ENCODE results near the gene SRRM1.

Gene SRRM1

GRCh38 chr1:24707687-24708086 lies 64.6 kb downstream of the SRRM1 start:
- Histone ChIP-seq H3K9ac (no peak overlapping the region), H4K20me1 (ENCODE audit: insufficient read depth) (no peaks in the 10 kb centered on the region), H3K27me3 (ENCODE audit: insufficient read depth, low read depth) (no peaks in the 10 kb centered on the region), H3K4me2 (no peak overlapping the region), H3K27ac (no peak overlapping the region), H3K36me3 (ENCODE audit: insufficient read depth) (no peaks in the 10 kb centered on the region), H3K4me1 (ENCODE audit: low read depth, poor library complexity, severe bottlenecking) (peaks cover 49% of the 10 kb centered on the region), H2AFZ (ENCODE audit: low read depth) (no peak overlapping the region), H3K79me2 (ENCODE audit: insufficient read depth, low read depth) (no peaks in the 10 kb centered on the region), H3K4me3 (IDR thresholded peaks at IDR 0.05; ENCODE audit: insufficient read depth, low read depth, low read length) (no peak overlapping the region)
- TF ChIP-seq CTCF (conservative IDR thresholded peaks at IDR 0.05; ENCODE audit: low read depth, low read length) = no peak

GRCh38 chr1:24708938-24709337 lies 65.8 kb downstream of the SRRM1 start:
- H3K4me3 ChIP-seq (IDR thresholded peaks at IDR 0.05; ENCODE audit: insufficient read depth, low read depth, low read length) = no peak overlapping the region
- H2AFZ ChIP-seq (ENCODE audit: low read depth) = no peak overlapping the region
- H3K27ac ChIP-seq = no peak overlapping the region
- no peak overlapping the region for H3K9ac ChIP-seq
- no peaks in the 10 kb centered on the region for H4K20me1 ChIP-seq (ENCODE audit: insufficient read depth)
- H3K36me3 ChIP-seq (ENCODE audit: insufficient read depth) = no peaks in the 10 kb centered on the region
- no peak overlapping the region for H3K4me2 ChIP-seq
- peaks cover 46% of the 10 kb centered on the region for H3K4me1 ChIP-seq (ENCODE audit: low read depth, poor library complexity, severe bottlenecking)
- TF ChIP-seq CTCF (conservative IDR thresholded peaks at IDR 0.05; ENCODE audit: low read depth, low read length) = no peak
- no peaks in the 10 kb centered on the region for H3K79me2 ChIP-seq (ENCODE audit: insufficient read depth, low read depth)
- no peaks in the 10 kb centered on the region for H3K27me3 ChIP-seq (ENCODE audit: insufficient read depth, low read depth)

- no peak overlapping the region for H3K9ac ChIP-seq
- H4K20me1 ChIP-seq (ENCODE audit: insufficient read depth) = no peaks in the 10 kb centered on the region
- no peak for TF ChIP-seq CTCF (conservative IDR thresholded peaks at IDR 0.05; ENCODE audit: low read depth, low read length)
- no peaks in the 10 kb centered on the region for H3K79me2 ChIP-seq (ENCODE audit: insufficient read depth, low read depth)
- H3K36me3 ChIP-seq (ENCODE audit: insufficient read depth) = no peaks in the 10 kb centered on the region
- H3K27ac ChIP-seq = no peak overlapping the region; the same call in 1 of the 2 replicates
- H3K4me1 ChIP-seq (ENCODE audit: low read depth, poor library complexity, severe bottlenecking) = peaks cover 36% of the 10 kb centered on the region
- no peak overlapping the region for H2AFZ ChIP-seq (ENCODE audit: low read depth)
- H3K27me3 ChIP-seq (ENCODE audit: insufficient read depth, low read depth) = no peaks in the 10 kb centered on the region
- no peak overlapping the region for H3K4me3 ChIP-seq (IDR thresholded peaks at IDR 0.05; ENCODE audit: insufficient read depth, low read depth, low read length)
- H3K4me2 ChIP-seq = no peak overlapping the region
Observed at GRCh38 chr1:24709791-24710441, 66.8 kb downstream of the SRRM1 start.

GRCh38 chr1:24711329-24711728 lies 68.2 kb downstream of the SRRM1 start:
- no peak for TF ChIP-seq CTCF (conservative IDR thresholded peaks at IDR 0.05; ENCODE audit: low read depth, low read length)
- Histone ChIP-seq H3K4me2 (no peak overlapping the region), H3K36me3 (ENCODE audit: insufficient read depth) (no peaks in the 10 kb centered on the region), H2AFZ (ENCODE audit: low read depth) (no peak overlapping the region), H3K79me2 (ENCODE audit: insufficient read depth, low read depth) (no peaks in the 10 kb centered on the region), H3K9ac (no peak overlapping the region), H3K27ac (no peak overlapping the region), H4K20me1 (ENCODE audit: insufficient read depth) (no peaks in the 10 kb centered on the region), H3K4me1 (ENCODE audit: low read depth, poor library complexity, severe bottlenecking) (peaks cover 27% of the 10 kb centered on the region), H3K4me3 (IDR thresholded peaks at IDR 0.05; ENCODE audit: insufficient read depth, low read depth, low read length) (no peak overlapping the region), H3K27me3 (ENCODE audit: insufficient read depth, low read depth) (no peaks in the 10 kb centered on the region)
